K562 (cell line): Measurements from ENCODE around the gene RPTN. TPM values are rescaled to one million over a fixed set of nuclear protein-coding genes. Genes with fewer than 3 reads are reported as not detected.
A peak's percentile ranks its signal among the peaks of the same experiment; 100 is the strongest.

ENCODE experiments used
- CEBPB ChIP-seq: fragments of 450-650 bp; IDR thresholded peaks from 2 replicates; pipeline ENCODE4 v1.6.1; 2016; ENCODE audit warnings: missing genetic modification characterization, missing compliant biosample characterization
- CGGBP1 ChIP-seq: fragments of 250-450 bp; sonication (Bioruptor Pico); IDR thresholded peaks from 2 replicates; pipeline ENCODE4 v1.9.0; 2021; ENCODE audit warnings: mild to moderate bottlenecking
- FOXA1 ChIP-seq: fragments of 450-650 bp; IDR thresholded peaks from 2 replicates; pipeline ENCODE4 v1.6.1; 2016; ENCODE audit warnings: mild to moderate bottlenecking, borderline replicate concordance
- GTF2E2 ChIP-seq: fragments of 200-800 bp; sonication (Bioruptor generic); IDR thresholded peaks from 2 replicates; pipeline ENCODE4 v1.6.1; 2016; ENCODE audit warnings: missing genetic modification characterization, missing compliant biosample characterization
- KAT7 ChIP-seq: sonication (generic); formaldehyde crosslinking; IDR thresholded peaks from 2 replicates; pipeline ENCODE4 v1.8.0; 2022; ENCODE audit warnings: missing genetic modification reagents, mild to moderate bottlenecking, borderline replicate concordance
- LCOR ChIP-seq: sonication (generic); formaldehyde crosslinking; IDR thresholded peaks from 2 replicates; pipeline ENCODE4 v1.8.0; 2022; ENCODE audit warnings: mild to moderate bottlenecking, missing genetic modification reagents
- NFE2 ChIP-seq: IDR thresholded peaks from 2 replicates; pipeline ENCODE4 v1.6.1; 2014; ENCODE audit warnings: antibody characterized with exemption, low read depth
- NFE2L1 ChIP-seq: fragments of 450-650 bp; IDR thresholded peaks from 2 replicates; pipeline ENCODE4 v1.6.1; 2016; ENCODE audit warnings: missing genetic modification characterization, low read depth, mild to moderate bottlenecking, missing compliant biosample characterization, moderate library complexity, borderline replicate concordance
- NFIX ChIP-seq: fragments of 250-450 bp; sonication (Bioruptor Pico); IDR thresholded peaks from 2 replicates; pipeline ENCODE4 v1.4.0; 2020; ENCODE audit warnings: low read depth, mild to moderate bottlenecking, moderate library complexity
- ZMIZ1 ChIP-seq, 2 experiments: fragments of 150-350 bp in 1 of 2; IDR thresholded peaks; 2 replicates each; pipeline ENCODE4 v1.6.1; 2012 to 2016; ENCODE audit warnings: low read depth in 2 of 2, low read length in 2 of 2, mild to moderate bottlenecking in 1 of 2, moderate library complexity in 1 of 2
- ZNF253 ChIP-seq: fragments of 250-450 bp; sonication (Bioruptor Pico); conservative IDR thresholded peaks from 2 replicates; pipeline ENCODE4 v1.6.1; 2021; ENCODE audit warnings: mild to moderate bottlenecking
- polyA plus RNA-seq, 8 experiments: library from polyadenylated mRNA; depleted of rRNA in 4 of 8; stranded (reverse) in 5 of 8; unstranded in 3 of 8; fragments of >200 nt; fragmentation: Nextera tagmentation in 2 of 8; fragmentation: Illumina TruSeq in 1 of 8; extraction: Ambion mirVana in 2 of 8; extraction: Trizol in 1 of 8; gene quantifications; 2 replicates each; pipeline versions ENCODE4 v1.2.1 to v1.2.3, GENCODE V29; 2011 to 2014; ENCODE audit warnings: inconsistent platforms in 1 of 8, missing spikeins in 1 of 8
- total RNA-seq, 7 experiments: library from RNA; depleted of rRNA in 6 of 7; stranded (reverse); fragments of >200 nt in 6 of 7; fragmentation: Illumina TruSeq in 2 of 7; extraction: Trizol in 2 of 7; gene quantifications; 2 replicates each; pipeline versions ENCODE4 v1.2.1 to v1.2.3, GENCODE V29; 2011 to 2021; ENCODE audit warnings: low replicate concordance in 1 of 7
- TF ChIP-seq, protein P1 (sequence below), 2 experiments: fragments of 450-650 bp; IDR thresholded peaks; 2 replicates each; pipeline ENCODE4 v1.6.1; 2018; ENCODE audit warnings: mild to moderate bottlenecking in 2 of 2, low read depth in 1 of 2; ENCODE audit not compliant: partially characterized antibody in 2 of 2
- TF ChIP-seq, protein P2 (sequence below), 2 experiments: fragments of 450-650 bp in 1 of 2; sonication (generic) in 1 of 2; formaldehyde crosslinking; conservative IDR thresholded peaks; 2 replicates each; pipeline versions ENCODE4 v1.4.0 to v1.8.1; 2020 to 2022; ENCODE audit warnings: mild to moderate bottlenecking in 1 of 2, missing genetic modification reagents in 1 of 2
- TF ChIP-seq, protein P3 (sequence below): fragments of 450-650 bp; IDR thresholded peaks from 2 replicates; pipeline ENCODE4 v1.6.1; 2018; ENCODE audit warnings: mild to moderate bottlenecking, low read depth; ENCODE audit not compliant: partially characterized antibody

RPTN gene
- total and polyA plus RNA-seq, 9 of the 15 experiments (the other 6 are each of a cell fraction or from before 2014, with no cell fraction given) = not detected

GRCh38 chr1:152167835-152168534, 9.0 kb upstream of the RPTN start (continued):
- TF ChIP-seq, protein P1, sequence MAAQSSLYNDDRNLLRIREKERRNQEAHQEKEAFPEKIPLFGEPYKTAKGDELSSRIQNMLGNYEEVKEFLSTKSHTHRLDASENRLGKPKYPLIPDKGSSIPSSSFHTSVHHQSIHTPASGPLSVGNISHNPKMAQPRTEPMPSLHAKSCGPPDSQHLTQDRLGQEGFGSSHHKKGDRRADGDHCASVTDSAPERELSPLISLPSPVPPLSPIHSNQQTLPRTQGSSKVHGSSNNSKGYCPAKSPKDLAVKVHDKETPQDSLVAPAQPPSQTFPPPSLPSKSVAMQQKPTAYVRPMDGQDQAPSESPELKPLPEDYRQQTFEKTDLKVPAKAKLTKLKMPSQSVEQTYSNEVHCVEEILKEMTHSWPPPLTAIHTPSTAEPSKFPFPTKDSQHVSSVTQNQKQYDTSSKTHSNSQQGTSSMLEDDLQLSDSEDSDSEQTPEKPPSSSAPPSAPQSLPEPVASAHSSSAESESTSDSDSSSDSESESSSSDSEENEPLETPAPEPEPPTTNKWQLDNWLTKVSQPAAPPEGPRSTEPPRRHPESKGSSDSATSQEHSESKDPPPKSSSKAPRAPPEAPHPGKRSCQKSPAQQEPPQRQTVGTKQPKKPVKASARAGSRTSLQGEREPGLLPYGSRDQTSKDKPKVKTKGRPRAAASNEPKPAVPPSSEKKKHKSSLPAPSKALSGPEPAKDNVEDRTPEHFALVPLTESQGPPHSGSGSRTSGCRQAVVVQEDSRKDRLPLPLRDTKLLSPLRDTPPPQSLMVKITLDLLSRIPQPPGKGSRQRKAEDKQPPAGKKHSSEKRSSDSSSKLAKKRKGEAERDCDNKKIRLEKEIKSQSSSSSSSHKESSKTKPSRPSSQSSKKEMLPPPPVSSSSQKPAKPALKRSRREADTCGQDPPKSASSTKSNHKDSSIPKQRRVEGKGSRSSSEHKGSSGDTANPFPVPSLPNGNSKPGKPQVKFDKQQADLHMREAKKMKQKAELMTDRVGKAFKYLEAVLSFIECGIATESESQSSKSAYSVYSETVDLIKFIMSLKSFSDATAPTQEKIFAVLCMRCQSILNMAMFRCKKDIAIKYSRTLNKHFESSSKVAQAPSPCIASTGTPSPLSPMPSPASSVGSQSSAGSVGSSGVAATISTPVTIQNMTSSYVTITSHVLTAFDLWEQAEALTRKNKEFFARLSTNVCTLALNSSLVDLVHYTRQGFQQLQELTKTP (IDR thresholded peaks at IDR 0.05; ENCODE audit: low read depth in 1 of 2, partially characterized antibody in 2 of 2) = no peak
- TF ChIP-seq NFE2L1 (peak; percentile 49), KAT7 (no peak), GTF2E2 (no peak), NFIX (no peak), ZNF253 (no peak), LCOR (CRISPR knock-in tag) (no peak), CEBPB (tag) (peak; percentile 39), FOXA1 (no peak), NFE2 (peak; percentile 89), CGGBP1 (no peak), ZMIZ1 (IDR thresholded peaks at IDR 0.05; ENCODE audit: low read depth in 2 of 2, low read length in 2 of 2) (no peak)
- TF ChIP-seq, protein P2, sequence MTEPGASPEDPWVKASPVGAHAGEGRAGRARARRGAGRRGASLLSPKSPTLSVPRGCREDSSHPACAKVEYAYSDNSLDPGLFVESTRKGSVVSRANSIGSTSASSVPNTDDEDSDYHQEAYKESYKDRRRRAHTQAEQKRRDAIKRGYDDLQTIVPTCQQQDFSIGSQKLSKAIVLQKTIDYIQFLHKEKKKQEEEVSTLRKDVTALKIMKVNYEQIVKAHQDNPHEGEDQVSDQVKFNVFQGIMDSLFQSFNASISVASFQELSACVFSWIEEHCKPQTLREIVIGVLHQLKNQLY (CRISPR knock-in tag; conservative IDR thresholded peaks at IDR 0.05) = no peak
- TF ChIP-seq, protein P3, sequence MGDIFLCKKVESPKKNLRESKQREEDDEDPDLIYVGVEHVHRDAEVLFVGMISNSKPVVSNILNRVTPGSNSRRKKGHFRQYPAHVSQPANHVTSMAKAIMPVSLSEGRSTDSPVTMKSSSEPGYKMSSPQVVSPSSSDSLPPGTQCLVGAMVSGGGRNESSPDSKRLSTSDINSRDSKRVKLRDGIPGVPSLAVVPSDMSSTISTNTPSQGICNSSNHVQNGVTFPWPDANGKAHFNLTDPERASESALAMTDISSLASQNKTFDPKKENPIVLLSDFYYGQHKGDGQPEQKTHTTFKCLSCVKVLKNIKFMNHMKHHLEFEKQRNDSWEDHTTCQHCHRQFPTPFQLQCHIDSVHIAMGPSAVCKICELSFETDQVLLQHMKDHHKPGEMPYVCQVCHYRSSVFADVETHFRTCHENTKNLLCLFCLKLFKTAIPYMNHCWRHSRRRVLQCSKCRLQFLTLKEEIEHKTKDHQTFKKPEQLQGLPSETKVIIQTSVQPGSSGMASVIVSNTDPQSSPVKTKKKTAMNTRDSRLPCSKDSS = no peak
